Vagina (tissue), 2 donors: ENCODE measurements around the gene PIKFYVE. TPM values are rescaled to one million over a fixed set of nuclear protein-coding genes. Genes with fewer than 3 reads are reported as not detected.

Source experiments
- DNase-seq, 2 donors: peaks; one replicate each; pipeline ENCODE4 v3.0.0-alpha.2; 2017; ENCODE audit errors: extremely low spot score in 2 of 2
- H3K27ac ChIP-seq: fragments of 200-600 bp; sonication (generic); one replicate; pipeline ENCODE4 v1.5.1; 2019
- H3K27me3 ChIP-seq: fragments of 200-600 bp; sonication (generic); one replicate; pipeline ENCODE4 v1.5.1; 2019
- H3K36me3 ChIP-seq, 2 donors: fragments of 200-600 bp; sonication (generic); one replicate each; pipeline ENCODE4 v1.5.1; 2017 to 2019
- H3K4me1 ChIP-seq: fragments of 200-600 bp; sonication (generic); one replicate; pipeline ENCODE4 v1.5.1; 2019
- H3K4me3 ChIP-seq, 2 donors: fragments of 200-600 bp; sonication (generic); 1 replicate in 1 of 2; 2 replicates in 1 of 2; pipeline ENCODE4 v1.5.1; 2016 to 2019
- H3K9me3 ChIP-seq: fragments of 200-600 bp; sonication (generic); one replicate; pipeline ENCODE4 v1.5.1; 2019
- POLR2A ChIP-seq, 2 donors: fragments of 450-650 bp; IDR thresholded peaks; one replicate each; pipeline ENCODE4 v1.6.1; 2017; ENCODE audit warnings: antibody characterized with exemption in 2 of 2, mild to moderate bottlenecking in 2 of 2, moderate library complexity in 2 of 2
- POLR2AphosphoS5 ChIP-seq, 2 donors: sonication (generic); formaldehyde crosslinking; IDR thresholded peaks; one replicate each; pipeline ENCODE4 v1.9.0; 2017; ENCODE audit warnings: antibody characterized with exemption in 2 of 2, mild to moderate bottlenecking in 2 of 2, low read depth in 1 of 2; ENCODE audit not compliant: insufficient read depth in 1 of 2
- intact Hi-C: fragments of 100-400 bp; cut with DNase I; formaldehyde crosslinking; loops from one replicate; pipeline ENCODE4 v1.15.1; 2023
- total RNA-seq: library from RNA; depleted of rRNA; stranded (reverse); fragments of >200 nt; gene quantifications from one replicate; pipeline ENCODE4 v1.2.3, GENCODE V29; 2016
- TF ChIP-seq, protein P1 (sequence below), 3 experiments: fragments of 450-650 bp in 2 of 3; fragments of 200-600 bp in 1 of 3; sonication (generic) in 1 of 3; IDR thresholded peaks; one replicate each; pipeline ENCODE4 v1.5.1; 2017 to 2019; ENCODE audit warnings: antibody characterized with exemption in 3 of 3, mild to moderate bottlenecking in 2 of 3, moderate library complexity in 2 of 3

The PIKFYVE gene
- total RNA-seq, 1 donor from 2014 or later, result 18.7 TPM

DNA sequence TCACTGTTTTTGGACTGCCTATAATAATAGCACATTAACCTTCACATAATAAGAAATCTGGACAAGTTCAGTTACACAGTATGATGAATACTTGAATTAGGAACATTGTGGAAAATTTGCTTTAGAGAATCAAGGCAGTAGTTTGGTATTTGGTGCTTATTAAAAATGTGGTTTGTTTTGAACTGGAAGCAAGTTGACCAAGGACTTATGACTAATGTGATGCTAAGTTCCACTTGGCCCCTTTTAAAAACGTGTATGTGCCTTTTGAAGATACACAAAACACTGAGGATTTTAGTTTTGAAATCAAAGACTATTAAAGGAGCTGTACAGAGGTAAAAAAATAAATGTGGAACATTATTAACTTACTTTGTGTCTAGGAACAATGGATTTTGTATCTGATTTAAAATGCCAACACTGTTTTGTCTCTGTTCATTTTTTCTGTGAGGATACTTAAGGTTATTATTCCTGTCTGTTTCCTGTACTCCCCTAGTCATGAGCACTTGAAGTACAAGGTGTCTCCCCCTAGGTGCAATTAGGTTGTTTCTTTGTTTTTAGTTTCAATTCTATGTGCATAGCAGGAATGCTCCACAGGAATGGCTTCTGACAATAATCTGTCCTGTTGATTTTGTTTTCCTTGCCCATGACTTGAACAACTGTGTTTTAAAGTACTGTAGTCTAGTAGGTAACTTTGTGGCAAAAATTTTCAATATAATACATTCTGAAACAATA is 91.0 kb downstream of the PIKFYVE start:
- DNase-seq, result no peak
- H3K27me3 ChIP-seq, result no peaks in the 10 kb centered on the region
- no peak overlapping the region for H3K27ac ChIP-seq
- H3K9me3 ChIP-seq, result no peaks in the 10 kb centered on the region
- peaks cover 0 to 32% of the 10 kb centered on the region in 2 donors for H3K36me3 ChIP-seq
- H3K4me3 ChIP-seq, result no peak overlapping the region
- TF ChIP-seq POLR2AphosphoS5 (IDR thresholded peaks at IDR 0.05; ENCODE audit: insufficient read depth in 1 of 2, low read depth in 1 of 2), result no peak
- TF ChIP-seq POLR2A (IDR thresholded peaks at IDR 0.05), result no peak
- TF ChIP-seq, protein P1, sequence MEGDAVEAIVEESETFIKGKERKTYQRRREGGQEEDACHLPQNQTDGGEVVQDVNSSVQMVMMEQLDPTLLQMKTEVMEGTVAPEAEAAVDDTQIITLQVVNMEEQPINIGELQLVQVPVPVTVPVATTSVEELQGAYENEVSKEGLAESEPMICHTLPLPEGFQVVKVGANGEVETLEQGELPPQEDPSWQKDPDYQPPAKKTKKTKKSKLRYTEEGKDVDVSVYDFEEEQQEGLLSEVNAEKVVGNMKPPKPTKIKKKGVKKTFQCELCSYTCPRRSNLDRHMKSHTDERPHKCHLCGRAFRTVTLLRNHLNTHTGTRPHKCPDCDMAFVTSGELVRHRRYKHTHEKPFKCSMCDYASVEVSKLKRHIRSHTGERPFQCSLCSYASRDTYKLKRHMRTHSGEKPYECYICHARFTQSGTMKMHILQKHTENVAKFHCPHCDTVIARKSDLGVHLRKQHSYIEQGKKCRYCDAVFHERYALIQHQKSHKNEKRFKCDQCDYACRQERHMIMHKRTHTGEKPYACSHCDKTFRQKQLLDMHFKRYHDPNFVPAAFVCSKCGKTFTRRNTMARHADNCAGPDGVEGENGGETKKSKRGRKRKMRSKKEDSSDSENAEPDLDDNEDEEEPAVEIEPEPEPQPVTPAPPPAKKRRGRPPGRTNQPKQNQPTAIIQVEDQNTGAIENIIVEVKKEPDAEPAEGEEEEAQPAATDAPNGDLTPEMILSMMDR (IDR thresholded peaks at IDR 0.05), result no peak
- intact Hi-C loops, result no loop called here
- peaks cover 9% of the 10 kb centered on the region for H3K4me1 ChIP-seq

DNA sequence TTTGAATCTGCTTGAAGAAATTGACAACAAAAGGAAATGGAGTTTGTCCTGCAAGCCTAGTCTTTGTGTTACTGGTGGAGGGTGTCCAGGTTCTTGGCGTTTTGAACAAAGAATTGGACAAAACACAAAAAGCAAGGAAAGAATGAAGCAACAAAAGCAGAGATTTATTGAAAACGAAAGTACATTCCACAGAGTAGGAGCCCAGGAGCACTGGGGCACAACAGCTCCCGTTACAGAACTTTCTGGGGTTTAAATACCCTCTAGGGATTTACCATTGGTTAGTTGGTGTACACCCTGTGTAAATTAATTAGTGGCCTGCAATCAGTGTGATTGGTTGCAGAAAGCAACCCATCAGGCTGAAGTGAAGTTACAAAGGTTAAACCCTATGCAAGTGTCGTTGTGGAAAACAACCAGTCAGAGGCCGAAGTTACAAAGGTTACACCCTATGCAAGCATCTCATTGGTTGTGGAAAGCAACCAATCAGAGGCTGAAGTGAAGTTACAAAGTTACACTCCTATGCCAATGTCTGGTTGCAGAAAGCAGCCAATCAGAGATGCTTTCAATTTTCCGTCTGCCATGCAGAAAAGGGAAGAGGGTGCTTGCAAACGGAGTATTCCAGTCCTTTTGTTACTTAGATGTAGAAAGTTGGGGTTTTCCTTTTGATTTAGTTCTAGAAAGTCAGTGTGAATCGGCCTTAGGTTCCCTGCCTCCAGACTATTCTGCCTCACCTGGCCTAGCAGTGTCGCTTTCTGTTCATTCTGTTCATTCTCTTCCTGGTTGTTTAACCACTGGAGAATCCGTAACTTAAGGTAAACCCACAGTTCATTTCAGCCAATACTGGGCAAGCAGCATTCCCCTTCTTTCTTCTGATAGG is 92.9 kb downstream of the PIKFYVE start:
- Histone ChIP-seq H3K27ac (no peak overlapping the region), H3K4me3 (no peak overlapping the region), H3K9me3 (no peaks in the 10 kb centered on the region), H3K4me1 (peaks cover 9% of the 10 kb centered on the region), H3K27me3 (no peaks in the 10 kb centered on the region), H3K36me3 (peaks cover 0 to 16% of the 10 kb centered on the region in 2 donors)
- intact Hi-C loops, result no loop called here
- TF ChIP-seq, protein P1 (IDR thresholded peaks at IDR 0.05), result no peak
- no peak for TF ChIP-seq POLR2AphosphoS5 (IDR thresholded peaks at IDR 0.05; ENCODE audit: insufficient read depth in 1 of 2, low read depth in 1 of 2)
- no peak for DNase-seq

DNA sequence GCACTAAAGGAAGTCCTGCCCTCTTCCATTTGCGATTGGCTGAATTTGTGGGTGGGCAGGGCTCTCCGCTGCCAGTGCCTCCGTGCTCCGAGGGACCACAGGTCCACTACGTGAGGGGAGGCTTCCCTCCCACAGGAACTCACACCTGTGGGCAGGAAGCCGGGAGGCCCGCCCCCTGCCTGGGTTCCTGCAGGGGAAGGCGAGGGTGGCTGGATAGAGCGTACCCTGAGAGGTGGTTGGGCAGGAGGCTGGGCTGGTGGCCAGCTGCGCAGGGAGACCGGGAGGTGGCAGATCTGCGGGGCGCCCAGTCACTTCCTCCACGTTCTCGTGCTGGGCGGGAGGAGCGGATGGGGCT is 93.6 kb downstream of the PIKFYVE start:
- intact Hi-C loops, result no loop called here
- no peak for DNase-seq
- Histone ChIP-seq H3K27me3 (no peaks in the 10 kb centered on the region), H3K9me3 (no peaks in the 10 kb centered on the region), H3K4me1 (peaks cover 9% of the 10 kb centered on the region), H3K4me3 (no peak overlapping the region), H3K36me3 (peaks cover 0 to 12% of the 10 kb centered on the region in 2 donors), H3K27ac (no peak overlapping the region)
- TF ChIP-seq POLR2AphosphoS5 (IDR thresholded peaks at IDR 0.05; ENCODE audit: insufficient read depth in 1 of 2, low read depth in 1 of 2) (no peak), POLR2A (IDR thresholded peaks at IDR 0.05) (no peak)
- TF ChIP-seq, protein P1 (IDR thresholded peaks at IDR 0.05), result no peak

DNA sequence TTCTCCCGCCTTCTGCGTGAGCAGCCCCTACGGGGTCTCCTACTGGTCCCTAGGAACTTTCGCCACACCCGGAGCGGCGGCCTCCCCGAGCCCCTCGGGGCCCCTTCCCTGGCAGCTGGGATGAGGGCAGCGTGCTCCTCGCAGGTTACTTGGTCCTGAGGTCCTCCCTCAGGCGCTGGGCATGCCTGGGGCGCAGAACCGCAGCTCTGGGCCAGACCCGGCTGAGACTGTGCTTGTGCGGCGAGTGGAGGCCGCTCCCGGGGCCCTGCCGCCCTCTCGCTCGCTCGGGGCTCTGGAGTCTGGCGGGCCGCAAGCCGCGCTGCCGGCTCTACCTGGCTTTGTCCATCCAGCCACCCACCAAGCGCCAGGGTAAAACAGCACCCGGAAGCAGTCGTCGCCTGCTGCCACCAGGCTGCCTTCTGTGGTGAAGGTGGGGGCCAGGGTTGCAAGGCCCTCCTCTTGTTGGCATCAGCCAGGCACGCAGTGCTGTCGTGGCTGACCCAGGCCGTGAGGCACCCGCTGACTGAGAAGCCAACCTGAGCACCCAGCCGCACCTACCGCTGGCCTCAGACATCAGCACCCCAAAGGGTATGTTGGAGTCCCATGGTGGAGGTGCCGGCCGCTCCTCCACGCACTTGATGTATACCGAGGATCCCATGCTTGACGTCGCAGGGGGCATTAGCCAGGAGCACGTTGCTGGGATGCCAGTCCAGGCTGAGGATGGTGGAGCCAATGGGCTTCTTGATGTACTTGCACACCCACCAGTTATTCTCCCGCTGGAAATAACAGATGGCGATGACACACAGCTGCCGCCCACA is 94.4 kb downstream of the PIKFYVE start:
- H3K27me3 ChIP-seq, result no peaks in the 10 kb centered on the region
- peaks cover 0 to 3% of the 10 kb centered on the region in 2 donors for H3K36me3 ChIP-seq
- no peak overlapping the region for H3K4me3 ChIP-seq
- DNase-seq, result no peak
- intact Hi-C loops, result no loop called here
- peaks cover 9% of the 10 kb centered on the region for H3K4me1 ChIP-seq
- H3K27ac ChIP-seq, result no peak overlapping the region
- no peaks in the 10 kb centered on the region for H3K9me3 ChIP-seq
- TF ChIP-seq POLR2A (IDR thresholded peaks at IDR 0.05) (no peak), POLR2AphosphoS5 (IDR thresholded peaks at IDR 0.05; ENCODE audit: insufficient read depth in 1 of 2, low read depth in 1 of 2) (no peak)
- TF ChIP-seq, protein P1 (IDR thresholded peaks at IDR 0.05), result no peak
